H1 (cell line): ENCODE results near the gene UBR1. TPM values are rescaled to one million over a fixed set of nuclear protein-coding genes. Genes with fewer than 3 reads are reported as not detected.

ENCODE experiments used
- BCL11A ChIP-seq, 2 experiments: IDR thresholded peaks; one replicate each; pipeline ENCODE4 v1.6.1; 2011; ENCODE audit warnings: low read depth in 2 of 2, low read length in 2 of 2, mild to moderate bottlenecking in 2 of 2
- POU5F1 ChIP-seq: IDR thresholded peaks from 2 replicates; pipeline ENCODE4 v1.6.1; 2011; ENCODE audit warnings: low read depth, mild to moderate bottlenecking, low read length, moderate library complexity
- TAF7 ChIP-seq: optimal IDR thresholded peaks from 2 replicates; pipeline ENCODE3; 2011; ENCODE audit warnings: low read depth, mild to moderate bottlenecking, inconsistent platforms, low read length, moderate library complexity, borderline replicate concordance
- polyA plus RNA-seq, 7 experiments: library from polyadenylated mRNA; depleted of rRNA in 3 of 7; stranded (reverse) in 5 of 7; unstranded in 2 of 7; fragments of >200 nt in 5 of 7; fragments of 200-250 nt in 2 of 7; gene quantifications; 1 replicate in 5 of 7; 2 replicates in 1 of 7; 4 replicates in 1 of 7; pipeline versions ENCODE4 v1.2.1 to v1.2.3, GENCODE V29; 2011 to 2013; ENCODE audit warnings: missing spikeins in 2 of 7, mixed read lengths in 2 of 7
- total RNA-seq: library from RNA; stranded (reverse); fragmentation: NEBNext Ultra II Directional; extraction: Animal tissue kit (Norgen Biotek cat#: 25700); gene quantifications from 2 replicates; pipeline ENCODE4 v1.2.1, GENCODE V29; 2021
- TF ChIP-seq, protein P1 (sequence below): IDR thresholded peaks from 2 replicates; pipeline ENCODE4 v1.6.1; 2012; ENCODE audit warnings: low read length, inconsistent platforms

The UBR1 gene
- total and polyA plus RNA-seq, 2 of the 8 experiments (the other 6 are each of a cell fraction or from before 2014, with no cell fraction given), result 3.7 to 18.7 TPM

DNA sequence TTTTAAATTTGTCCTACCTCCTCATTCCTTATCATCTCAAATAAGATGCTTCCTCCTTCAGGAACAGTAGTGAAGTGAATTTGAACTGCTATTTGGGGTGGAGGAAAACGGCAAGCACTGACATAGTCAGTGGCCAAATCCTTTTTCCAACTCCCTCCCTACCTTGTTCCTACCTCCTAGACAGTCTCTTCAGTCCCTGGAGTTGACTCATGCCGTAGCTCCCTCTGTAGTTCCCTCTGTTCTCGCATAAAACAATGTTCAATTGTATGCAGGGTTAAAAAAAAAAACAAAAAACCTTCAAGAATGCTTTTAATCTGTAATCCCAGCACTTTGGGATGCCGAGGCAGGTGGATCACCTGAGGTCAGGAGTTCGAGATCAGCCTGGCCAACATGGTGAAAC, 1.4 kb downstream of the UBR1 start (continued):
- TF ChIP-seq, protein P1, sequence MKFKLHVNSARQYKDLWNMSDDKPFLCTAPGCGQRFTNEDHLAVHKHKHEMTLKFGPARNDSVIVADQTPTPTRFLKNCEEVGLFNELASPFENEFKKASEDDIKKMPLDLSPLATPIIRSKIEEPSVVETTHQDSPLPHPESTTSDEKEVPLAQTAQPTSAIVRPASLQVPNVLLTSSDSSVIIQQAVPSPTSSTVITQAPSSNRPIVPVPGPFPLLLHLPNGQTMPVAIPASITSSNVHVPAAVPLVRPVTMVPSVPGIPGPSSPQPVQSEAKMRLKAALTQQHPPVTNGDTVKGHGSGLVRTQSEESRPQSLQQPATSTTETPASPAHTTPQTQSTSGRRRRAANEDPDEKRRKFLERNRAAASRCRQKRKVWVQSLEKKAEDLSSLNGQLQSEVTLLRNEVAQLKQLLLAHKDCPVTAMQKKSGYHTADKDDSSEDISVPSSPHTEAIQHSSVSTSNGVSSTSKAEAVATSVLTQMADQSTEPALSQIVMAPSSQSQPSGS, result no peak
- TF ChIP-seq TAF7 (no peak), BCL11A (IDR thresholded peaks at IDR 0.05; ENCODE audit: low read depth in 2 of 2, low read length in 2 of 2) (no peak), POU5F1 (no peak)
- TF ChIP-seq, all 59 proteins: peak for 0
